H9 (cell line): ENCODE results near the gene SPHK2. TPM values are rescaled to one million over a fixed set of nuclear protein-coding genes. Genes with fewer than 3 reads are reported as not detected.
A peak's percentile ranks its signal among the peaks of the same experiment; 100 is the strongest.

Experiments
- DNase-seq: peaks from one replicate; pipeline ENCODE4 v3.0.0-alpha.2; 2017
- H2AFZ ChIP-seq: one replicate; pipeline ENCODE4 v1.6.1; 2013; ENCODE audit warnings: mild to moderate bottlenecking, low read length, control low read depth, moderate library complexity
- H2AK5ac ChIP-seq: 2 replicates; pipeline ENCODE4 v1.6.1; 2013; ENCODE audit warnings: low read length, control low read depth, mixed read lengths; ENCODE audit not compliant: insufficient read length
- H2BK120ac ChIP-seq: one replicate; pipeline ENCODE4 v1.6.1; 2013; ENCODE audit warnings: low read depth, mild to moderate bottlenecking, low read length, control low read depth, inconsistent platforms; ENCODE audit not compliant: poor library complexity, severe bottlenecking
- H2BK12ac ChIP-seq: 2 replicates; pipeline ENCODE4 v1.6.1; 2013; ENCODE audit warnings: low read length, control low read depth, mixed read lengths, low read depth; ENCODE audit not compliant: insufficient read length
- H2BK15ac ChIP-seq: 2 replicates; pipeline ENCODE4 v1.6.1; 2013; ENCODE audit warnings: low read depth, low read length, control low read depth
- H2BK20ac ChIP-seq: one replicate; pipeline ENCODE4 v1.6.1; 2013; ENCODE audit warnings: low read depth, mild to moderate bottlenecking, low read length, control low read depth, inconsistent platforms; ENCODE audit not compliant: poor library complexity, severe bottlenecking
- H2BK5ac ChIP-seq: 2 replicates; pipeline ENCODE4 v1.6.1; 2013; ENCODE audit warnings: low read length, control low read depth, mixed read lengths; ENCODE audit not compliant: insufficient read length
- H3K14ac ChIP-seq: 2 replicates; pipeline ENCODE4 v1.6.1; 2013; ENCODE audit warnings: low read length, control low read depth; ENCODE audit not compliant: insufficient read depth
- H3K18ac ChIP-seq: 2 replicates; pipeline ENCODE4 v1.6.1; 2013; ENCODE audit warnings: low read depth, mild to moderate bottlenecking, mixed read lengths, low read length, control low read depth; ENCODE audit not compliant: insufficient read length
- H3K23ac ChIP-seq: 2 replicates; pipeline ENCODE4 v1.6.1; 2013; ENCODE audit warnings: low read length, control low read depth, mixed read lengths, low read depth; ENCODE audit not compliant: insufficient read length
- H3K23me2 ChIP-seq: 2 replicates; pipeline ENCODE4 v1.6.1; 2013; ENCODE audit warnings: low read depth, mild to moderate bottlenecking, mixed read lengths, low read length, control low read depth; ENCODE audit not compliant: insufficient read length, poor library complexity, severe bottlenecking
- H3K27ac ChIP-seq: 2 replicates; pipeline ENCODE4 v1.5.1; 2013; ENCODE audit warnings: low read length, control low read depth, mixed read lengths, low read depth; ENCODE audit not compliant: insufficient read length
- H3K27me3 ChIP-seq: 2 replicates; pipeline ENCODE4 v1.6.1; 2013; ENCODE audit warnings: low read length, control low read depth, inconsistent platforms; ENCODE audit not compliant: insufficient read depth
- H3K4ac ChIP-seq: 2 replicates; pipeline ENCODE4 v1.6.1; 2013; ENCODE audit warnings: low read depth, mild to moderate bottlenecking, control low read depth, inconsistent platforms, low read length, moderate library complexity
- H3K4me1 ChIP-seq: 2 replicates; pipeline ENCODE4 v1.6.1; 2013; ENCODE audit warnings: low read length, control low read depth, inconsistent platforms; ENCODE audit not compliant: insufficient read depth
- H3K4me2 ChIP-seq: 2 replicates; pipeline ENCODE4 v1.6.1; 2013; ENCODE audit warnings: low read length, control low read depth, mixed read lengths; ENCODE audit not compliant: insufficient read length, insufficient read depth
- H3K56ac ChIP-seq: 2 replicates; pipeline ENCODE4 v1.6.1; 2013; ENCODE audit warnings: low read depth, mild to moderate bottlenecking, mixed read lengths, low read length, control low read depth; ENCODE audit not compliant: insufficient read length
- H3K79me1 ChIP-seq: 2 replicates; pipeline ENCODE4 v1.6.1; 2013; ENCODE audit warnings: low read depth, mild to moderate bottlenecking, moderate library complexity, low read length, control low read depth, inconsistent platforms; ENCODE audit not compliant: insufficient read depth, poor library complexity, severe bottlenecking
- H3K79me2 ChIP-seq: 2 replicates; pipeline ENCODE4 v1.6.1; 2013; ENCODE audit warnings: low read length, control low read depth, inconsistent platforms; ENCODE audit not compliant: insufficient read depth
- H3K9ac ChIP-seq: 2 replicates; pipeline ENCODE4 v1.6.1; 2013; ENCODE audit warnings: low read length, control low read depth, mixed read lengths; ENCODE audit not compliant: insufficient read length; ENCODE audit errors: extremely low read depth
- H3K9me3 ChIP-seq: one replicate; pipeline ENCODE4 v1.6.1; 2013; ENCODE audit warnings: low read depth, low read length, inconsistent platforms; ENCODE audit not compliant: control insufficient read depth
- H3T11ph ChIP-seq: one replicate; pipeline ENCODE4 v1.6.1; 2013; ENCODE audit warnings: mild to moderate bottlenecking, low read length, control low read depth, inconsistent platforms
- H4K20me1 ChIP-seq: one replicate; pipeline ENCODE4 v1.6.1; 2013; ENCODE audit not compliant: control insufficient read depth, insufficient read length, insufficient read depth
- H4K5ac ChIP-seq: 2 replicates; pipeline ENCODE4 v1.6.1; 2013; ENCODE audit warnings: low read depth, mild to moderate bottlenecking, mixed read lengths, low read length, control low read depth; ENCODE audit not compliant: insufficient read length
- H4K8ac ChIP-seq: replicated peaks from 2 replicates; pipeline ENCODE4 v1.6.1; 2013; ENCODE audit warnings: low read length, control low read depth, mixed read lengths, low read depth; ENCODE audit not compliant: insufficient read length
- H4K91ac ChIP-seq: 2 replicates; pipeline ENCODE4 v1.6.1; 2013; ENCODE audit warnings: low read depth, mild to moderate bottlenecking, moderate library complexity, mixed read lengths, low read length, control low read depth; ENCODE audit not compliant: insufficient read length
- H3K27ac Mint-ChIP-seq, 3 experiments: 2 replicates in 2 of 3; 3 replicates in 1 of 3; pipeline ENCODE4 v1.8.0; 2020 to 2021; ENCODE audit warnings: mixed read lengths in 3 of 3, mild to moderate bottlenecking in 1 of 3, moderate library complexity in 1 of 3
- H3K27me3 Mint-ChIP-seq: 2 replicates; pipeline ENCODE4 v1.8.0; 2021; ENCODE audit warnings: low read depth, mild to moderate bottlenecking, moderate library complexity, mixed read lengths
- H3K36me3 Mint-ChIP-seq, 3 experiments: 2 replicates in 2 of 3; 3 replicates in 1 of 3; pipeline ENCODE4 v1.8.0; 2020 to 2021; ENCODE audit warnings: low read depth in 3 of 3, mixed read lengths in 3 of 3; ENCODE audit not compliant: insufficient read depth in 1 of 3
- H3K4me1 Mint-ChIP-seq, 2 experiments: 2 replicates each; pipeline ENCODE4 v1.8.0; 2020; ENCODE audit warnings: mixed read lengths in 2 of 2
- H3K4me3 Mint-ChIP-seq, 2 experiments: 2 replicates in 1 of 2; 3 replicates in 1 of 2; pipeline ENCODE4 v1.8.0; 2020 to 2021; ENCODE audit warnings: mild to moderate bottlenecking in 2 of 2, mixed read lengths in 2 of 2, moderate library complexity in 1 of 2
- H3K9me3 Mint-ChIP-seq, 2 experiments: 2 replicates in 1 of 2; 3 replicates in 1 of 2; pipeline ENCODE4 v1.8.0; 2020; ENCODE audit warnings: mild to moderate bottlenecking in 2 of 2, mixed read lengths in 2 of 2, moderate library complexity in 1 of 2
- WGBS: extraction: QIAGEN DNeasy Blood & Tissue Kit; methylation state at CpG from one replicate; pipeline ENCODE4 v1.1.7; 2013; ENCODE audit warnings: missing lambda C conversion rate, low lambda C conversion rate, mixed read lengths; ENCODE audit not compliant: insufficient read length; ENCODE audit errors: extremely low coverage; 5-methylcytosine and 5-hydroxymethylcytosine counted together
- total RNA-seq: library from RNA; stranded (reverse); gene quantifications from 2 replicates; pipeline ENCODE4 v1.2.1, GENCODE V29; 2021
- TF ChIP-seq, protein P1 (sequence below): fragments of 200-600 bp; sonication (generic); conservative IDR thresholded peaks from 3 replicates; pipeline ENCODE4 v1.8.0; 2021; ENCODE audit warnings: antibody characterized with exemption, mild to moderate bottlenecking

SPHK2 gene
- total RNA-seq, 1 experiment from 2014 or later = 57.2 TPM

DNA sequence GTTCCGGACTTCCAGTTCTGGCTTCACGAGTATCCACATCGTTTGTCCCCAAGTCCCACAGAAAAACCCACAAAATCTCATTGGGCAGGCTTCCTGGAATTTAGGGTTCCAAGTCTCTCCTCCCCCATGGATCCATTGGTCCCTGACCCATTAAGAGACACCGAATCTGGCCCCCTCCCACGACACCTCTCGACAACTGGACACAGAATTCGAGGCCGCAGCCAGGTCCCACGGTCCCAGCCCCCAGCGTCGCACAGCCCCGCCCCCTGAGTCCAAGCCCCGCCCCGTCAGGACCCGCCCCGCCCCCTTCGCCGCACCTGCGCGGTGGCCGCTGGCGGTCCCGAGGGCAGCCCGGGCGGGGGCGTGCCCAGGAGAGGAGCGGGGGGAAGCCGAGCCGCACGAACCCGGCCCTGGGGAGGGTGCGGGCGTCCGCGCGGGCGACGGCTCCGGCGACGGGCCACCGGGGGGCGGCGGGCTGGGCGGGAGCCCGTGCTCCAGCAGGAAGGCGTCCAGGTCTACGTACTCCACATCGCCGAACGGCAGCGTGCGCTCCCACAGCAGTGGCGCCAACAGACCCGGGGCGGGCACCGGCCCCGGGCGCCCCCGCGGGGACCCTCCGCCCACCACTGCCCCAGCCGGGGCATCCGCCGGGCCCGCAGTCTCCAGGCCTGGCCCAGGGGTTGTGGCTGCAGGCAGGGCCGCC, 16.1 kb downstream of the SPHK2 start:
- no peak overlapping the region for H2BK12ac ChIP-seq
- Mint-ChIP-seq H3K36me3 (peaks cover 11 to 33% (median 24%) of the 10 kb centered on the region in 3 experiments; a peak in 6 of 7 replicates), H3K4me1 (peaks cover 38 to 59% of the 10 kb centered on the region in 2 experiments), H3K9me3 (no peaks in the 10 kb centered on the region), H3K4me3 (peak overlapping the region; percentile 82 to 89), H3K27ac (peak overlapping the region in 1 of 3 experiments; percentile 80; a peak in 4 of 7 replicates), H3K27me3 (peaks cover 4% of the 10 kb centered on the region)
- DNase-seq = peak; percentile 74
- H3K27ac ChIP-seq = no peak overlapping the region
- H3K23me2 ChIP-seq = peaks cover 29% of the 10 kb centered on the region
- peaks cover 9% of the 10 kb centered on the region; the same call in 1 of the 2 replicates for H3K4me1 ChIP-seq
- H2AK5ac ChIP-seq = no peak overlapping the region
- no peak overlapping the region for H3T11ph ChIP-seq
- H3K4me2 ChIP-seq = peak overlapping the region; percentile 80
- no peak overlapping the region for H2AFZ ChIP-seq
- no peak overlapping the region for H4K8ac ChIP-seq
- no peak overlapping the region for H2BK15ac ChIP-seq
- H3K79me2 ChIP-seq = no peaks in the 10 kb centered on the region
- no peaks in the 10 kb centered on the region for H3K9me3 ChIP-seq
- no peak overlapping the region for H3K9ac ChIP-seq
- H3K23ac ChIP-seq = no peak overlapping the region
- H4K20me1 ChIP-seq = no peaks in the 10 kb centered on the region
- no peaks in the 10 kb centered on the region; the same call in 1 of the 2 replicates for H3K27me3 ChIP-seq
- no peak overlapping the region for H3K56ac ChIP-seq
- H3K4ac ChIP-seq = no peak overlapping the region
- TF ChIP-seq, protein P1, sequence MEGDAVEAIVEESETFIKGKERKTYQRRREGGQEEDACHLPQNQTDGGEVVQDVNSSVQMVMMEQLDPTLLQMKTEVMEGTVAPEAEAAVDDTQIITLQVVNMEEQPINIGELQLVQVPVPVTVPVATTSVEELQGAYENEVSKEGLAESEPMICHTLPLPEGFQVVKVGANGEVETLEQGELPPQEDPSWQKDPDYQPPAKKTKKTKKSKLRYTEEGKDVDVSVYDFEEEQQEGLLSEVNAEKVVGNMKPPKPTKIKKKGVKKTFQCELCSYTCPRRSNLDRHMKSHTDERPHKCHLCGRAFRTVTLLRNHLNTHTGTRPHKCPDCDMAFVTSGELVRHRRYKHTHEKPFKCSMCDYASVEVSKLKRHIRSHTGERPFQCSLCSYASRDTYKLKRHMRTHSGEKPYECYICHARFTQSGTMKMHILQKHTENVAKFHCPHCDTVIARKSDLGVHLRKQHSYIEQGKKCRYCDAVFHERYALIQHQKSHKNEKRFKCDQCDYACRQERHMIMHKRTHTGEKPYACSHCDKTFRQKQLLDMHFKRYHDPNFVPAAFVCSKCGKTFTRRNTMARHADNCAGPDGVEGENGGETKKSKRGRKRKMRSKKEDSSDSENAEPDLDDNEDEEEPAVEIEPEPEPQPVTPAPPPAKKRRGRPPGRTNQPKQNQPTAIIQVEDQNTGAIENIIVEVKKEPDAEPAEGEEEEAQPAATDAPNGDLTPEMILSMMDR = no peak
- H3K79me1 ChIP-seq = no peaks in the 10 kb centered on the region
- no peak overlapping the region for H4K91ac ChIP-seq
- no peak overlapping the region for H4K5ac ChIP-seq
- no peak overlapping the region for H2BK120ac ChIP-seq
- WGBS = no CpG with 5 or more reads among the region's 67 CpGs
- no peak overlapping the region for H2BK5ac ChIP-seq
- H3K14ac ChIP-seq = no peak overlapping the region
- H3K18ac ChIP-seq = no peak overlapping the region
- H2BK20ac ChIP-seq = no peak overlapping the region
